ENCODE data around the gene MUC7.
"Not testable (repeated sequence)": the region's sequence is repeated elsewhere in the genome, so short reads cannot be mapped to it uniquely, and the experiment has no call there.

MUC7 gene

GRCh38 chr4:70471897-70472296 lies at the start of gene MUC7:
Gene MUC7 (plus strand): TSS chr4:70472197. CDS start chr4:70474022, 1,825 bp downstream.
- no peak for DNase-seq

GRCh38 chr4:70425306-70425705 lies 46.7 kb upstream of the MUC7 start:
- no peak for DNase-seq

GRCh38 chr4:70426789-70427188 lies 45.2 kb upstream of the MUC7 start:
- DNase-seq: peak; percentile 75

GRCh38 chr4:70437197-70437596 lies 34.8 kb upstream of the MUC7 start:
- DNase-seq: no peak

GRCh38 chr4:70442474-70442873 lies 29.5 kb upstream of the MUC7 start:
- no peak for DNase-seq

GRCh38 chr4:70443329-70443728 lies 28.7 kb upstream of the MUC7 start:
- DNase-seq: no peak

- no peak for DNase-seq
Observed at GRCh38 chr4:70449220-70449619, 22.8 kb upstream of the MUC7 start.

GRCh38 chr4:70452946-70453345 lies 19.1 kb upstream of the MUC7 start:
- no peak for DNase-seq

GRCh38 chr4:70463335-70463734 lies 8.7 kb upstream of the MUC7 start:
- peak; percentile 15 for DNase-seq

- DNase-seq: no peak
Observed at GRCh38 chr4:70473679-70474078, 1.7 kb downstream of the MUC7 start.

- no peak for DNase-seq
Observed at GRCh38 chr4:70488748-70489147, 16.8 kb downstream of the MUC7 start.

- DNase-seq: no peak
Observed at GRCh38 chr4:70496231-70496630, 24.2 kb downstream of the MUC7 start.

- not testable (repeated sequence) for DNase-seq
Observed at GRCh38 chr4:70501838-70502237, 29.8 kb downstream of the MUC7 start.

GRCh38 chr4:70504733-70505132 lies 32.7 kb downstream of the MUC7 start:
- DNase-seq: no peak

- DNase-seq: no peak
Observed at GRCh38 chr4:70505151-70505748, 33.3 kb downstream of the MUC7 start.

- no peak for DNase-seq
Observed at GRCh38 chr4:70508801-70509200, 36.8 kb downstream of the MUC7 start.

- DNase-seq: no peak
Observed at GRCh38 chr4:70511365-70511764, 39.4 kb downstream of the MUC7 start.

- no peak for DNase-seq
Observed at GRCh38 chr4:70515367-70516250, 43.6 kb downstream of the MUC7 start.

GRCh38 chr4:70518269-70518668 lies 46.3 kb downstream of the MUC7 start, which contains the start of gene AMTN:
Gene AMTN (plus strand): TSS chr4:70518569. CDS start chr4:70518778, 209 bp downstream.
- DNase-seq: no peak

- no peak for DNase-seq
Observed at GRCh38 chr4:70518716-70519115, 46.7 kb downstream of the MUC7 start.

- no peak for DNase-seq
Observed at GRCh38 chr4:70522626-70523025, 50.6 kb downstream of the MUC7 start.

- no peak for DNase-seq
Observed at GRCh38 chr4:70530997-70531396, 59.0 kb downstream of the MUC7 start.

GRCh38 chr4:70531981-70532380 lies 60.0 kb downstream of the MUC7 start:
- no peak for DNase-seq
